ENCODE measurements around the gene FUBP3.

GRCh38 chr9:130654879-130655278 lies 75.5 kb downstream of the FUBP3 start:
- TF ChIP-seq POLR2AphosphoS5 (IDR thresholded peaks at IDR 0.05; ENCODE audit: low read depth, low read length) (no peak), REST (IDR thresholded peaks at IDR 0.05; ENCODE audit: low read depth) (no peak), CTCF (IDR thresholded peaks at IDR 0.05 in 2 of 3, conservative IDR thresholded peaks at IDR 0.05 in 1 of 3; ENCODE audit: borderline replicate concordance in 1 of 3, insufficient read depth in 1 of 3, low read depth in 2 of 3, low read length in 2 of 3) (no peak), POLR2A (IDR thresholded peaks at IDR 0.05; ENCODE audit: borderline replicate concordance, extremely low read depth, insufficient read depth, insufficient read length) (no peak), CEBPB (IDR thresholded peaks at IDR 0.05; ENCODE audit: low read depth) (no peak), EZH2 (IDR thresholded peaks at IDR 0.05) (no peak), YY1 (IDR thresholded peaks at IDR 0.05; ENCODE audit: extremely low read depth, insufficient replicate concordance, low read depth, low read length) (no peak)

All from HCT116 (cell line).